ENCODE results near the gene TTC33. TPM values are rescaled to one million over a fixed set of nuclear protein-coding genes. Genes with fewer than 3 reads are reported as not detected.

TTC33 gene
- total RNA-seq, 3 donors from 2014 or later = 14.6 to 20.9 (median 15.9) TPM

DNA sequence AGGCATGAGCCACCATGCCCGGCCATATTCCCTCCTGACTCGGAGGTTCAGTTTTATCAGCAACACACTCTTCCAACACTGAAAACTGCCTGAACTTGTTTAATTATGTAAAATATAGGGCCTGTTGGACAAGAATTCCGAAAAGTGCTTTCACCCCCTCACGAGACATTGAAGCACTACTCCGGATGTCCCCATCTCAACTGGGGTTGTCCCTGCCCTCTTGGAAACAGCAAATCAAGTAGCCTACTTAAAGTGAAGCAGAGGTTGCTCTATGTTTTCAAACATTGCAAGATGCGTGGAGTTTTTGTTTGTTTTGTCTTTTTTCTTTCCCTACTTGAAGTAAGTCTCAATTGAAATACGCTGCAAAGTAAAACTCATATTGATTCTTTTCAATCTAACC, 68.4 kb downstream of the TTC33 start:
- ATAC-seq (no peak), DNase-seq (no peak)
- H3K27me3 Mint-ChIP-seq (ENCODE audit: low read depth) = no peaks in the 10 kb centered on the region
- peaks cover 77% of the 10 kb centered on the region for H3K36me3 Mint-ChIP-seq (ENCODE audit: insufficient read depth)
- peak overlapping the region; percentile 93 for H3K4me3 Mint-ChIP-seq
- no peaks in the 10 kb centered on the region for H3K9me3 Mint-ChIP-seq
- H3K4me1 Mint-ChIP-seq (ENCODE audit: low read depth) = peaks cover 65% of the 10 kb centered on the region

DNA sequence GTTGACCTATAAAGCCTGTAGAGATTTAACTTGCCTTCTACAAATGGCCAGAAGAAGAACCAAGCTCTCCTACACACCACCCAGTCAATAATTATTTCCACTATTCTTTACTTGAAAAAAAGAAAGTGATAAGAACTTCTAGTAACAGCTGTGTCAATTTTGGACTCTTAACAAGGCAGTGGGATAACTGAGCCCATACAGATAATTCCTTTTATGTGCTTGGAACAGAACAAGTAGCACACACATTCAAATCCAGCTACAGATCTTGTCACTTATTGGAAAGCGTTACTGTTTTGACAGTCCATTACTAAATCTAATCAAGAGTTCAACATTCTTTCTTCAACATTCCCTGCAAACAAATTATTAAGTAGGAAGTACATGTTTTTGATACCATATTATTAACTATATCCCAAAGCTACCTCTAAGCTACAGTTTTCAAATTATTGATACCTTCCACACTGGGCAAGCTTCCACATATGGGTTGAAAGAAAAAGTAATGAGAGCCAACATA, 69.7 kb downstream of the TTC33 start:
- ATAC-seq = no peak
- no peak for DNase-seq
- no peaks in the 10 kb centered on the region for H3K27me3 Mint-ChIP-seq (ENCODE audit: low read depth)
- peaks cover 53% of the 10 kb centered on the region for H3K4me1 Mint-ChIP-seq (ENCODE audit: low read depth)
- H3K9me3 Mint-ChIP-seq = no peaks in the 10 kb centered on the region
- H3K36me3 Mint-ChIP-seq (ENCODE audit: insufficient read depth) = peaks cover 81% of the 10 kb centered on the region
- peak overlapping the region; percentile 93 for H3K4me3 Mint-ChIP-seq

DNA sequence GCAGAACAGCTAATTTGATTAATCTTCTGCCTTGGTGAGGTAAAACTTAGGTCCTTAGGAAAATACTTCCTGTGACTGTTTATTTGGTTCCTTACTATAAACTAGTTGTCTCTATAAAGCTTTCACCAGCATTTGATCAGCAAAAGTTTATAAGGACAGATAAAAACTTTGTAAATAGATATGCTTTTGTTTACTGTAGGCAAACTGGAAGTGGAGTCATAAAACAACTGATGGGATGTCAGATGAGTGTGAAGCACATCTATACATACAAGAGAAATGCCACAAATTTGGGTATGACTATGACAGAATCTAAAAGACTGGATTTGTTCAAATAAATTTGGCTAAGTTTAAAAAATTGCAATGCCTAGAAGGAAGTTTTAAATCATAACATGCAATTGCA, 70.6 kb downstream of the TTC33 start:
- no peak for DNase-seq
- no peaks in the 10 kb centered on the region for H3K9me3 Mint-ChIP-seq
- peaks cover 84% of the 10 kb centered on the region for H3K36me3 Mint-ChIP-seq (ENCODE audit: insufficient read depth)
- H3K4me3 Mint-ChIP-seq = peak overlapping the region; percentile 93
- no peak for ATAC-seq
- peaks cover 47% of the 10 kb centered on the region for H3K4me1 Mint-ChIP-seq (ENCODE audit: low read depth)
- H3K27me3 Mint-ChIP-seq (ENCODE audit: low read depth) = no peaks in the 10 kb centered on the region

DNA sequence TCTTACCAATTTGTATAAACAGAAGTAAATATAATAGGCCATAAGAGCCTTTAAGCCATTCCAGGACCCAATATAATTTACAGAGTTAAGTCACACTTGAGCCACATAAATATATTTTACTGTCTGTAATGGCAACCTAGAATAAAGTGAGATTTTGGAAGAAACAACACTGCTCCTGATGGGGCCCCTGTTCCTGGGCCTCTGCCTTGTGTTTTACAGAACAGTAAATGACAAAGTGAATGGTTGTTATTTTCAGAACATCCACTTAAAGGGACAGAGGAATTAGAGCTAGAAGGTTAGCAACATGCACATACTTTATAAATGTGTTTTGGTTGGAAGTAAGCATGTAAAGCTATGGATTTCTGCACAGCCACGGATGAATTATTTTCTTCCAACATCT, 72.5 kb downstream of the TTC33 start:
- Mint-ChIP-seq H3K9me3 (no peaks in the 10 kb centered on the region), H3K4me1 (ENCODE audit: low read depth) (peaks cover 39% of the 10 kb centered on the region), H3K4me3 (peak overlapping the region; percentile 93), H3K27me3 (ENCODE audit: low read depth) (no peaks in the 10 kb centered on the region), H3K36me3 (ENCODE audit: insufficient read depth) (peaks cover 74% of the 10 kb centered on the region)
- ATAC-seq (no peak), DNase-seq (no peak)

DNA sequence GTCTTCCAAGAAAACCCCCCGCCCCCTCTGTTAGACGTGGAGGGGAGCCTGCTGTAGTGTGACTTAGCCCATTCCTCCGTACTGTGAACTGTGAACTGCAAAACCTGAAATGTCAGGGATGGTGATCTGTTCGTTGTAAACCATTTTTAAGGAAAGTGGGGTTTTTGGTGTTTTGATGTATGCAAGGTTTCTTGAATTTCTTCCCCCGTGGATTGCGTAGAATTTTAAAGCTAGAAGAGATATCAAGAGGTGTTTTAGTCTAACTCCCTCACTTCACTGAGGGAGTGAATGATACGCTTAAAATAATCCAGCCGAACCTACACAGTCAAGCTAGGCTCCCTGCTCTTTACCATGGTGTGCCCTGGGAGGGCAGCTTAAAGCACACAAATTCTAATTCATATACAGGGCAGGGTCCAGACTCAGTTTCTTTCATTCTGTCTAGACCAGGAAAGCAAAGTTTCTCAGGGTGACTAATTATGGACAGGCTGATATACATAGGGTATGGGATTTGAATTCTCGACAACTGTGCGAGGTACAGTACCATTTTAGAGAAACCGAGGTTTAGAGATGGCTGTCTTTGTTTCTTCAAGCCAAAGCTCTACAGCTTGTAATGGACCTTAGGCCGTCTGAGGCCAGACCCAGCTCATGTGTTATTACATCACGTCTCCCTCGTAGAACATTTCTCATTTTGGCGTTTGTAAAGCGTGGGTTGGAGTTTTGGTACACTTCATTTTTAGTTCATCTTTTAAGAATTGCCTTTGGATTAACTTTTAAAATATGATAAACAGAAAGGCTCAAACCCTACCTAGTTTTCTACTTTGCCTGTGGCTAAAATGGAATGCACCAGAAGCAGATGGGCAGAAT, 73.4 kb downstream of the TTC33 start:
- Mint-ChIP-seq H3K36me3 (ENCODE audit: insufficient read depth) (peaks cover 65% of the 10 kb centered on the region), H3K4me3 (peak overlapping the region; percentile 93), H3K27me3 (ENCODE audit: low read depth) (no peaks in the 10 kb centered on the region), H3K9me3 (no peaks in the 10 kb centered on the region), H3K4me1 (ENCODE audit: low read depth) (peaks cover 35% of the 10 kb centered on the region)
- ATAC-seq (peak in 1 of 2 donors; percentile 2), DNase-seq (peak; percentile 43)

DNA sequence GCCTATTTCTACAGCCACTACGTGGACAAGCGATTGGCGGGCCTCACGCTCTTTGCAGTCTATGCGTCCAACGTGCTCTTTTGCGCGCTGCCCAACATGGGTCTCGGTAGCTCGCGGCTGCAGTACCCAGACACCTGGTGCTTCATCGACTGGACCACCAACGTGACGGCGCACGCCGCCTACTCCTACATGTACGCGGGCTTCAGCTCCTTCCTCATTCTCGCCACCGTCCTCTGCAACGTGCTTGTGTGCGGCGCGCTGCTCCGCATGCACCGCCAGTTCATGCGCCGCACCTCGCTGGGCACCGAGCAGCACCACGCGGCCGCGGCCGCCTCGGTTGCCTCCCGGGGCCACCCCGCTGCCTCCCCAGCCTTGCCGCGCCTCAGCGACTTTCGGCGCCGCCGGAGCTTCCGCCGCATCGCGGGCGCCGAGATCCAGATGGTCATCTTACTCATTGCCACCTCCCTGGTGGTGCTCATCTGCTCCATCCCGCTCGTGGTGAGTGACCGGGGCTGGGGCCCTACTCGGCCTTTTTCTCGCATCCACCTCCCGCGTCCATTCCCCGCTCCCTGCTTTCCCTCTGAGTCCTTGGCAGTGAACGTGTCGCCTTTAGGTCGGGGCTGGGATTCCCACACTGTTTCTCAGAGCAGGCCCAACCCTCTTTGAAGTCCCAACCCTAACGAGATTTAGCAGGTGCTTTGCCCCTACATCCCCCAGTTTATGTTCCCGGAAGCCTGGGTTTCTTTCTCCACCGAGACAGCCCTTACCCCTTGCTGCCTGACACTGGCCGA, 74.2 kb downstream of the TTC33 start:
- no peaks in the 10 kb centered on the region for H3K27me3 Mint-ChIP-seq (ENCODE audit: low read depth)

DNA sequence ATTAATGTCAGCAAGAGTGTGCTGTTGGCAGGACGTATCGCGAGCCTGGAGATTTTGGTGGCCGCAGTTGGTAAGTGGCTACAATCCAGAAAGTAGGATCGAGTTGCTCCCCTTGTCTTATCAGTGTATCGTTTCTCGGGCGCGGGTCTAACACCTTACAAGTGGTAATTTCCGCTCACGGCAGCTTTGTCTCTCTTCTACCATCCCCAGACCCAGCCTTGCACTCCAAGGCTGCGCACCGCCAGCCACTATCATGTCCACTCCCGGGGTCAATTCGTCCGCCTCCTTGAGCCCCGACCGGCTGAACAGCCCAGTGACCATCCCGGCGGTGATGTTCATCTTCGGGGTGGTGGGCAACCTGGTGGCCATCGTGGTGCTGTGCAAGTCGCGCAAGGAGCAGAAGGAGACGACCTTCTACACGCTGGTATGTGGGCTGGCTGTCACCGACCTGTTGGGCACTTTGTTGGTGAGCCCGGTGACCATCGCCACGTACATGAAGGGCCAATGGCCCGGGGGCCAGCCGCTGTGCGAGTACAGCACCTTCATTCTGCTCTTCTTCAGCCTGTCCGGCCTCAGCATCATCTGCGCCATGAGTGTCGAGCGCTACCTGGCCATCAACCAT, 74.9 kb downstream of the TTC33 start:
- no peak for ATAC-seq
- Mint-ChIP-seq H3K36me3 (ENCODE audit: insufficient read depth) (peaks cover 51% of the 10 kb centered on the region), H3K4me1 (ENCODE audit: low read depth) (peaks cover 41% of the 10 kb centered on the region), H3K4me3 (peak overlapping the region; percentile 93), H3K9me3 (no peaks in the 10 kb centered on the region), H3K27me3 (ENCODE audit: low read depth) (no peaks in the 10 kb centered on the region)
- peak; percentile 37 for DNase-seq

More for the DNA sequence above, 74.2 kb downstream of the TTC33 start:
- Mint-ChIP-seq H3K4me3 (peak overlapping the region; percentile 93), H3K4me1 (ENCODE audit: low read depth) (peaks cover 39% of the 10 kb centered on the region), H3K9me3 (no peaks in the 10 kb centered on the region), H3K36me3 (ENCODE audit: insufficient read depth) (peaks cover 58% of the 10 kb centered on the region)
- no peak for DNase-seq
- ATAC-seq = peak; percentile 1

DNA sequence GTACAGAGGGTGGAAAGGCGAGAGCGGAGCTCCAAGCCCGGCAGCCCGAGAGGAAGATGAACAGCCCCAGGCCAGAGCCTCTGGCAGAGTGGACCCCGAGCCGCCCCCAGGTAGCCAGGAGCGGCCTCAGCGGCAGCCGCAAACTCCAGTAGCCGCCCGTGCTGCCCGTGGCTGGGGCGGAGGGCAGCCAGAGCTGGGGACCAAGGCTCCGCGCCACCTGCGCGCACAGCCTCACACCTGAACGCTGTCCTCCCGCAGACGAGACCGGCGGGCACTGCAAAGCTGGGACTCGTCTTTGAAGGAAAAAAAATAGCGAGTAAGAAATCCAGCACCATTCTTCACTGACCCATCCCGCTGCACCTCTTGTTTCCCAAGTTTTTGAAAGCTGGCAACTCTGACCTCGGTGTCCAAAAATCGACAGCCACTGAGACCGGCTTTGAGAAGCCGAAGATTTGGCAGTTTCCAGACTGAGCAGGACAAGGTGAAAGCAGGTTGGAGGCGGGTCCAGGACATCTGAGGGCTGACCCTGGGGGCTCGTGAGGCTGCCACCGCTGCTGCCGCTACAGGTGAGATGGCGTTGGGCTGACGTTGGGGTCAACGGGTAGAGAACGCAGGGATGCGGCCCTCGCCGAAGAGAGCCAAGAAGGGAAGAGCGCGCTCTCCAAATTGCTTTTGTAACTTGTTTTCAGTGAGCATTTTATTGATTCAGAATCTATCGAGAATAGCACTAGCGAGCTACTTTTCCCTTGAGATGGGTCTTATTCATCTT, 75.7 kb downstream of the TTC33 start, which contains the start of gene PTGER4:
PTGER4 (plus strand) TSS at position 3 of the 769 bp plus-strand sequence. CDS start 1,079 bp downstream, outside the sequence.
- peaks cover 44% of the 10 kb centered on the region for H3K36me3 Mint-ChIP-seq (ENCODE audit: insufficient read depth)
- ATAC-seq = peak; percentile 7 to 15
- peak within 1 kb of the TSS; percentile 93 for H3K4me3 Mint-ChIP-seq
- no peak for DNase-seq
- no peaks in the 10 kb centered on the region for H3K9me3 Mint-ChIP-seq
- H3K27me3 Mint-ChIP-seq (ENCODE audit: low read depth) = no peaks in the 10 kb centered on the region
- peaks cover 41% of the 10 kb centered on the region for H3K4me1 Mint-ChIP-seq (ENCODE audit: low read depth)

DNA sequence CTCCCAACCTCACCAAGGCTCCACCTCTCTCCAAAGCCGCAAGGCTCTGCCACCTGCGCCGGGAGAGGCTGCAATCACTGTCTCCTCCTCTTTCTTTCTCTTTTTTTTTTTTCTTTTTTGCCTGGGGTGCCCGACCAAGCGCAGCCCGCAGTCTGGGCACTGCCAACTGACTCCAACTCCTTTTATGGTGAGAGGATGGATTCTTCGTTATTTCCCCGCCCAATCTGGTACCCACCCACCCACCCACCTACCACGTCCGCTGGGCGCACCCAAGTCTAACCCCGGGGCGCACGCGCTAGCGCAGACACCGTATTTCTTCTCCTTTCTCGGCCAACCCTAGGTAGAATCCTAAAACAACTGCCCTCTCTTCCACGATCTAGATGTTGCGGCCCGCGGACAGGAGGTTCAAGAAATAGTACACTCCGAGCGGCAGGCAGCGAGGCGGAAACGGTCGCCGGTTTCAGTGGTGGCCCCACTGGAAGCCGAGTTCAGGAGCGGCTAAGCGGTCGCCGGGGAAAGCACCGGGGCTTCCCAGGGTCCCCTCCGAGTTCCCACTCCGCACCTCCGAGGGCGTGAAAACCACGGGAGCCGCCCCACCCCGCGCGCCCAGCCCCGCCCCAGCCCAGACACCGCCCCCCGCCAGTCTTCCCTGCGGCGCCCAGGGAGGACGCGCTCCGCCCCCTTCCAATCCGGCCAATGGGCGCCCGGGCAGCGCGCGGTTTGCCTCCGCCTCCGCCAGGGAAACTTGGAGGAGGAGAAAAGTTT, 76.4 kb downstream of the TTC33 start:
- DNase-seq (peak; percentile 92), ATAC-seq (peak; percentile 68 to 71)
- no peaks in the 10 kb centered on the region for H3K27me3 Mint-ChIP-seq (ENCODE audit: low read depth)
- H3K36me3 Mint-ChIP-seq (ENCODE audit: insufficient read depth) = peaks cover 39% of the 10 kb centered on the region
- H3K4me1 Mint-ChIP-seq (ENCODE audit: low read depth) = peaks cover 47% of the 10 kb centered on the region
- no peaks in the 10 kb centered on the region for H3K9me3 Mint-ChIP-seq
- H3K4me3 Mint-ChIP-seq = peak overlapping the region; percentile 93

DNA sequence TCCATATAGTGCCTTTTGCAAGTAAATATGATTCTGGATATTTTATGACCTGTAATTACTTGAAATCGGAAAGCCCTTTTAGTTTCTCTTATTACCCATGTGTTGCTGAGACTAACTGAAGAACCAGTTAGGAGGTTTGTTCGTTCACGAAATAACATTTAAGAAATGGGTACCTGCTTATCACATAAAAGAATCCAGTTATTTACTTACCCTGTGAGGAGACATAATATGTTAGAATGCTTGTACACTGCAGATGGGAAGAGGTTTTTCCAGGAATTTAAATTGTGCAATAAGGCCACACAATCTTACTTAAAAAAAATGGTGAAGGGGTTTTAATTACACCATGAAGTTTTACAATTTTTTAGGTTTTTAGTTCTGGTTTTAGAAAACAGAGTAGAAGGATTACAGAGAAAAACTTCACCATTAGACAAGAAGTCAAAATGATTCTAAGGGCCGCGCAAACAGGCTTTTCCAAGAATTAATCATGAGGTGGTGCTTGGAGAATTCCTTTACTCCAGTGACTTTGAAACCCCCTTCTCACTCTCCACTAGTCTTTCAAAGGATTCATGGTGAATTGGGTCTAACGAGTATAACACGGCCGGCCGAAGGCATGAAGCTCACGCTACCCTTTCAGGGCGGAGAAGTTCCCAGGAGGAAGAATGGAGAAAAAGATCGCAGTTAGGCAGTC, 77.2 kb downstream of the TTC33 start:
- peaks cover 50% of the 10 kb centered on the region for H3K4me1 Mint-ChIP-seq (ENCODE audit: low read depth)
- peak overlapping the region; percentile 93 for H3K4me3 Mint-ChIP-seq
- ATAC-seq (no peak), DNase-seq (no peak)
- peaks cover 33% of the 10 kb centered on the region for H3K36me3 Mint-ChIP-seq (ENCODE audit: insufficient read depth)
- H3K27me3 Mint-ChIP-seq (ENCODE audit: low read depth) = no peaks in the 10 kb centered on the region
- H3K9me3 Mint-ChIP-seq = no peaks in the 10 kb centered on the region

DNA sequence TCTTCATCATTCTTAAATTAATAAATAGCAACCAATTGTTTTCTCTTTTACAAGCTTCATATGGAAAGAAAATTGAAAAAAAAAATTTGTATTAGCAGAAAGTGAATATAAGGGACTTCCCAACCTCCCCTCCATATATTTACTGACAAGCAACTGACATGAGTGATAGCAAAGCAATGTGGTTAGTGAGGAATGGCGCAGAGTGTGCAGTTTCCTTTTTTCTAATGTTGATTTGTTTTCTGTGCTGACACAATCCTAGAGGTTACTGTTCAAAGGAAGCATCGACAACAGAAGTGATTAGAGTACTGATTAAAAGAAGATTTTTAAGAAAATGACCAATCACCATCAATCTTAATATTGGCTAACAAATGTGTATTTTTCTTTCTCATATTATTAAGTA, 77.7 kb downstream of the TTC33 start:
- peak overlapping the region; percentile 93 for H3K4me3 Mint-ChIP-seq
- no peaks in the 10 kb centered on the region for H3K9me3 Mint-ChIP-seq
- DNase-seq = no peak
- no peak for ATAC-seq
- no peaks in the 10 kb centered on the region for H3K27me3 Mint-ChIP-seq (ENCODE audit: low read depth)
- peaks cover 28% of the 10 kb centered on the region for H3K36me3 Mint-ChIP-seq (ENCODE audit: insufficient read depth)
- H3K4me1 Mint-ChIP-seq (ENCODE audit: low read depth) = peaks cover 53% of the 10 kb centered on the region

DNA sequence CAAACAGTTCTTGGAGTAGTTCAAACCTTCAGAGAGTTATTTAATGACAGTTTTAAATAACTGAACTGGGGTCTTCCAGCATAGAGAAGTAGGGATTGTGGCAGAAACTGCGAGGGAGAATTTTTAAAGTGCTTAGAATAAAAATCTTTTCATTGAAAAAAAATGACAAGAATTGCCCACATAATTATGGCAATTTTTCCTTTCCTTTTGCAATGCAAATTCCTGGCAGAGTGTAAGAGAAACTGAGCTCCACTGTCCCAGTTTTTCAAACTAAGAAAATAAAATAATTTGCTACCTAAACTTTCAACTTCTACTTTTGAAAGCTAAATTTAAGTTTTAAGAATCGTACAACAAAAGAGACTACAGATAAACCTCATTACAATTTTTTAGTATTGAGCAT, 78.3 kb downstream of the TTC33 start:
- H3K4me1 Mint-ChIP-seq (ENCODE audit: low read depth) = peaks cover 59% of the 10 kb centered on the region
- peaks cover 22% of the 10 kb centered on the region for H3K36me3 Mint-ChIP-seq (ENCODE audit: insufficient read depth)
- DNase-seq (no peak), ATAC-seq (no peak)
- no peaks in the 10 kb centered on the region for H3K27me3 Mint-ChIP-seq (ENCODE audit: low read depth)
- peak overlapping the region; percentile 41 for H3K4me3 Mint-ChIP-seq
- no peaks in the 10 kb centered on the region for H3K9me3 Mint-ChIP-seq
